Bronchial epithelial cell (primary cell): Measurements from ENCODE around the gene KIF5A. TPM values are rescaled to one million over a fixed set of nuclear protein-coding genes. Genes with fewer than 3 reads are reported as not detected.

Experiments used
- DNase-seq: peaks from one replicate; pipeline ENCODE4 v3.0.0-alpha.2; 2010; ENCODE audit warnings: low read depth
- FAIRE-seq: peaks from 2 replicates; lab custom pipeline; 2011; peaks lifted over from hg19 to GRCh38; lab: Jason Lieb, UNC
- H3K27me3 ChIP-seq: 2 replicates; pipeline ENCODE4 v1.5.1; 2011; ENCODE audit warnings: low read length; ENCODE audit not compliant: control insufficient read depth, insufficient read depth
- H3K36me3 ChIP-seq: 2 replicates; pipeline ENCODE4 v1.5.1; 2011; ENCODE audit warnings: low read length; ENCODE audit not compliant: control insufficient read depth, insufficient read depth
- H3K4me3 ChIP-seq: 2 replicates; pipeline ENCODE4 v1.5.1; 2011; ENCODE audit warnings: mild to moderate bottlenecking, low read depth, low read length, control low read depth
- CTCF ChIP-seq: IDR thresholded peaks from 2 replicates; pipeline ENCODE4 v1.5.1; 2011; ENCODE audit warnings: mild to moderate bottlenecking, moderate library complexity, low read length, control low read depth, inconsistent platforms; ENCODE audit not compliant: insufficient read depth, severe bottlenecking
- total RNA-seq: library from RNA; depleted of rRNA; stranded (reverse); fragments of >200 nt; gene quantifications from 2 replicates; pipeline ENCODE4 v1.2.1, GENCODE V29; 2014

The KIF5A gene
- total RNA-seq, 1 donor from 2014 or later, result under 0.01 TPM

DNA sequence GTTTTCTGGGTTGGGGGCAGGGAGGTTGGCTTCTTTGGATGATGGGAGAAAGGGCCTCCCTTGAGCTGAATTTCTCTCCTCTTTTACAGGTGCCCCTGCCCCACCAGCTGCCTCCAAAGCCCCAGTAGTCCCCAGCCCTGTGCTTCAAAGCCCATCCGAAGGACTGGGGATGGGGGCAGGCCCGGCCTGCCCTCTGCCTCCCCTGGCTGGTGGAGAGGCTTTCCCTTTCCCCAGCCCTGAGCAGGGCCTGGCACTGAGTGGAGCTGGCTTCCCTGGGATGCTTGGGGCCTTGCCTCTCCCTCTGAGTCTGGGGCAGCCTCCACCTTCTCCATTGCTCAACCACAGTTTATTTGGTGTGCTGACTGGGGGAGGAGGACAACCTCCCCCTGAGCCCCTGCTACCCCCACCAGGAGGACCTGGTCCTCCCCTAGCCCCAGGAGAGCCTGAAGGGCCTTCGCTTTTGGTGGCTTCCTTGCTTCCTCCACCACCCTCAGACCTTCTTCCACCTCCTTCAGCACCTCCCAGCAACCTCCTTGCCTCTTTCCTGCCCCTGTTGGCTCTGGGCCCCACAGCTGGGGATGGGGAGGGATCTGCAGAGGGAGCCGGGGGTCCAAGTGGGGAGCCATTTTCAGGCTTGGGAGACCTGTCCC is 23.2 kb upstream of the KIF5A start:
- no peak overlapping the region for H3K4me3 ChIP-seq
- no peak for TF ChIP-seq CTCF
- H3K36me3 ChIP-seq, result peaks cover 37% of the 10 kb centered on the region
- DNase-seq (no peak), FAIRE-seq (no peak)
- no peaks in the 10 kb centered on the region for H3K27me3 ChIP-seq

- no peak for DNase-seq
- no peaks in the 10 kb centered on the region for H3K27me3 ChIP-seq
- peaks cover 40% of the 10 kb centered on the region for H3K36me3 ChIP-seq
- TF ChIP-seq CTCF, result no peak
- no peak for FAIRE-seq
- H3K4me3 ChIP-seq, result no peak overlapping the region
Measured at GRCh38 chr12:57527184-57527583, 22.7 kb upstream of the KIF5A start.

GRCh38 chr12:57528176-57528575 is 21.7 kb upstream of the KIF5A start:
- TF ChIP-seq CTCF, result no peak
- Histone ChIP-seq H3K36me3 (peaks cover 48% of the 10 kb centered on the region), H3K27me3 (no peaks in the 10 kb centered on the region), H3K4me3 (no peak overlapping the region)
- DNase-seq (no peak), FAIRE-seq (no peak)

DNA sequence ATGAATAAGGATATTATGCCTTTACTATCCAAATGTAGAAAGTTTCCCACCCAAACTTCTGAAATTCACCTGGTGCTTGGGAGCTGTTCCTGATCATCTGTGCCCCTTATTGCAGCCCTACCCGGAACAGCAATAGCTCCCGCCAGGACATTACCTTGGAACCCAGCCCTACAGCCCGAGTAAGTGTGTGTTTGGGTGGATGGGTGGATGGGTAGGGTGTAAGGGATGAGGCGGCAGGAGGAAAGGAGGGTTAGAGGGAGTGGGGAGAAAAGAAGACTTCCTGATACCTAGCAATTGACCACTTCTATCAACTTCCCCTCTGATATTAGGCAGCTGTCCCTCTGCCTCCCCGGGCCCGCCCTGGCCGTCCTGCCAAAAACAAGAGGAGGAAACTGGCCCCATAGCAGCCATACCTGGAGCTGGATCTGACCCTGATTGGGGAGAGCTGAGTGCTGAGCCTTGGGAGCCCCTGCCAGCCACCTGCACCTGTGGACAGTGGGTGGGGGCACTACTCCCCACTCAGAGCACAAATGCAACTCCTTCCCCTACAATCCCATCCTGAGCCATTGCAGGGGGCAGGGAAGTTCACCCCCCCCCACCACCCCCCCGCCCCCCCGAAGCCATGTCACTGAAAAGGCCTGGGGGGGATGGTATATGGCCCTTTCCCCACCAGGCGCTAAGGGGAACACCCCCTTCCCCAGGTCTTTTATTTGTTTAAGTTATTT is 20.9 kb upstream of the KIF5A start:
- Histone ChIP-seq H3K27me3 (no peaks in the 10 kb centered on the region), H3K4me3 (no peak overlapping the region), H3K36me3 (peaks cover 52% of the 10 kb centered on the region)
- DNase-seq, result no peak
- no peak for FAIRE-seq
- TF ChIP-seq CTCF, result no peak

GRCh38 chr12:57529831-57530230 is 20.0 kb upstream of the KIF5A start:
- FAIRE-seq (no peak), DNase-seq (no peak)
- Histone ChIP-seq H3K36me3 (peaks cover 49% of the 10 kb centered on the region), H3K27me3 (no peaks in the 10 kb centered on the region), H3K4me3 (no peak overlapping the region)
- TF ChIP-seq CTCF, result no peak
